HFFc6 (cell line): ENCODE measurements around the gene TMEM51. TPM values are rescaled to one million over a fixed set of nuclear protein-coding genes. Genes with fewer than 3 reads are reported as not detected.

Source experiments
- DNase-seq: peaks from one replicate; pipeline ENCODE4 v3.0.0-alpha.2; 2018
- H3K27ac Mint-ChIP-seq: 2 replicates; pipeline ENCODE4 v1.8.0; 2020; ENCODE audit warnings: mild to moderate bottlenecking, mixed read lengths
- H3K27me3 Mint-ChIP-seq: 2 replicates; pipeline ENCODE4 v1.8.0; 2021; ENCODE audit warnings: mild to moderate bottlenecking, moderate library complexity, mixed read lengths; ENCODE audit not compliant: insufficient read depth
- H3K36me3 Mint-ChIP-seq: 2 replicates; pipeline ENCODE4 v1.8.0; 2021; ENCODE audit warnings: low read depth, mixed read lengths
- H3K4me1 Mint-ChIP-seq: 2 replicates; pipeline ENCODE4 v1.8.0; 2020; ENCODE audit warnings: low read depth, mixed read lengths
- H3K4me3 Mint-ChIP-seq: 2 replicates; pipeline ENCODE4 v1.8.0; 2020; ENCODE audit warnings: mild to moderate bottlenecking, moderate library complexity, mixed read lengths
- H3K9me3 Mint-ChIP-seq: 2 replicates; pipeline ENCODE4 v1.8.0; 2020; ENCODE audit warnings: mild to moderate bottlenecking, mixed read lengths
- total RNA-seq, 6 experiments: library from RNA; stranded (reverse); fragmentation: NEBNext Ultra II Directional; extraction: Animal tissue kit (Norgen Biotek cat#: 25700); gene quantifications; 2 replicates in 1 of 6; 3 replicates in 5 of 6; pipeline ENCODE4 v1.2.3, GENCODE V29; 2021
- TF ChIP-seq, protein P1 (sequence below): fragments of 200-600 bp; sonication (generic); IDR thresholded peaks from 2 replicates; pipeline ENCODE4 v1.5.0; 2021; ENCODE audit warnings: antibody characterized with exemption, mild to moderate bottlenecking

Gene TMEM51
- total RNA-seq, 6 experiments from 2014 or later = 4.8 to 6.8 (median 6.6) TPM

DNA sequence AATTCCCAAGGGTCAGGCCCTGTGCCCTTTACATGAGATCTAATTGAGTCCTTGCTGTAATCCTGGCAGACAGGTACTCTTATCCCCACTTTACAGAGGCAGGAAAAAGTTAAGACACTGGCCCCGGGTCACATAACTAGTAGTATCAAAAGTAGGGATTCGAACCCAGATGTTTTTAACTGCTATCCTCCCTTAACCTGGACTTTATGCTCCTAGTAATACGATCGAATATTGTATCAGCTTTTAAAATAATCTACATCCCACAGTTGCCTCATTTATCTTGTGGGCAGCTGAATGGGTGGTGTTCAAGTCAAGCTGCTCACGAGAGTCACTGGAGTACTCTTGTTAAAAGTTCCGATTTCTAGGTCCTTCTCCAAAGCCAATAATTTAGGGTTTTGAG lies 25.5 kb upstream of the TMEM51 start:
- H3K9me3 Mint-ChIP-seq = peaks cover 4% of the 10 kb centered on the region; the same call in 1 of the 2 replicates
- no peak for DNase-seq
- peaks cover 16% of the 10 kb centered on the region for H3K27me3 Mint-ChIP-seq
- H3K27ac Mint-ChIP-seq = no peak overlapping the region
- H3K4me3 Mint-ChIP-seq = no peak overlapping the region
- 0 out of 2 replicates have a peak, but pooled peaks cover 5% of the 10 kb centered on the region for H3K36me3 Mint-ChIP-seq
- H3K4me1 Mint-ChIP-seq = no peaks in the 10 kb centered on the region
- TF ChIP-seq, protein P1, sequence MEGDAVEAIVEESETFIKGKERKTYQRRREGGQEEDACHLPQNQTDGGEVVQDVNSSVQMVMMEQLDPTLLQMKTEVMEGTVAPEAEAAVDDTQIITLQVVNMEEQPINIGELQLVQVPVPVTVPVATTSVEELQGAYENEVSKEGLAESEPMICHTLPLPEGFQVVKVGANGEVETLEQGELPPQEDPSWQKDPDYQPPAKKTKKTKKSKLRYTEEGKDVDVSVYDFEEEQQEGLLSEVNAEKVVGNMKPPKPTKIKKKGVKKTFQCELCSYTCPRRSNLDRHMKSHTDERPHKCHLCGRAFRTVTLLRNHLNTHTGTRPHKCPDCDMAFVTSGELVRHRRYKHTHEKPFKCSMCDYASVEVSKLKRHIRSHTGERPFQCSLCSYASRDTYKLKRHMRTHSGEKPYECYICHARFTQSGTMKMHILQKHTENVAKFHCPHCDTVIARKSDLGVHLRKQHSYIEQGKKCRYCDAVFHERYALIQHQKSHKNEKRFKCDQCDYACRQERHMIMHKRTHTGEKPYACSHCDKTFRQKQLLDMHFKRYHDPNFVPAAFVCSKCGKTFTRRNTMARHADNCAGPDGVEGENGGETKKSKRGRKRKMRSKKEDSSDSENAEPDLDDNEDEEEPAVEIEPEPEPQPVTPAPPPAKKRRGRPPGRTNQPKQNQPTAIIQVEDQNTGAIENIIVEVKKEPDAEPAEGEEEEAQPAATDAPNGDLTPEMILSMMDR = no peak

DNA sequence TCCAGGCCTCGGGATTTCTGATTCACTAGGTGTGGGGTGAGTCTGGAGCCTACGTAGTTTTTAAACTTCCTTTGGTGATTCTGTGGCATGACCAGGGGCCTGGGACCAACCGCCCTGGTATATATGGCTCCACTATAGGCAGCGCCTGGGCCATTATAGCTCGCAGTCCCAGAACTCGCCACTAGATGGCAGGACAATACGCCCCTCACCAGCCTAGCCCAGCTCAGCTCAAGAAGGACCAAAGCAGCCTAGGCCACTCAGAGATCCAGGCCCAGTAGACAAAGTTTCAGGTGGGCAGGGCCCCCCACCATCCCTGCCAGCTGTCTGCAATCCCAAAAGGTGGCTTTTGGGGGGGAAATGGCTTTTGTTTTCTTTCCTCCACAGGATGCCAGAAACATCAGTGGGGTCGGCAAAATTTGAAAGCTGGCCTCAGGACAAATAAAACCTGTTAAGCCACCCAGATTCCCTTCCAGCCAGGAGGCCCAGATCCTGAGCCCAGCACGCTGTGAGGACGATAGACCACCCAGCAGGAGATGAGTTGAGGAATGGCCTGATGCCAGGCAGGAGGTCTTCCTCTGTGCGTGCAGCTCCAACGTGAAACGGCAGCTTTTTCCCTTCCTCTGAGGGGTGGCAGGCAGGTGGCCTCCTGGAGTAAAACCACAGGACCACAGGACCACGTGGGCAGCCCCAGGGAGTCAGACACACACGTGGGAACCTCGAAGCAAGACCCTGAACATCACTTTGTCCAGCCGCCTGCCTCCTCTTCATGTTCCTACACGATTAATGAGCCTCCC lies 24.8 kb upstream of the TMEM51 start:
- H3K4me3 Mint-ChIP-seq = no peak overlapping the region
- TF ChIP-seq, protein P1 = peak; percentile 96
- peaks cover 4% of the 10 kb centered on the region; the same call in 1 of the 2 replicates for H3K9me3 Mint-ChIP-seq
- H3K36me3 Mint-ChIP-seq = 0 out of 2 replicates have a peak, but pooled peaks cover 5% of the 10 kb centered on the region
- no peak overlapping the region for H3K27ac Mint-ChIP-seq
- DNase-seq = peak; percentile 53
- H3K4me1 Mint-ChIP-seq = no peaks in the 10 kb centered on the region
- peaks cover 18% of the 10 kb centered on the region for H3K27me3 Mint-ChIP-seq

DNA sequence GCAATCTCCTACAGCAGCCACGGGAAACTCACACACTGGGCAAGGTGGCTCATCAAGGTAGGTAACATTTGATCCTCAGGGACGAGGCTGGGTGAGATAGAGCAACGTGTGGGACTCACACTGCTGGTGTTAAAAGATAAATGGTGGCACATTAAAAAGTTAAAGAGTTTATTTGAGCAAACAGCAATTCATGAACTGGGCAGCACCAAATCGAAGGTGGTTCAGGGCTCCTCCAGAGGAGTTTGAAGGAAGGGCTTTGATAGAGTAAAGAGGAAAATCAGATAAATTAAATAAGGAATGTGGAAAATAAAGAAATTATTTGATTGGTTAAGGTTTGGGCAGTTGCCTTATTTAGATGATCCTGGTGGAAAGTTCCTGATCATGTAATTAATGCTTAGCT lies 23.6 kb upstream of the TMEM51 start:
- H3K27me3 Mint-ChIP-seq = peaks cover 25% of the 10 kb centered on the region

DNA sequence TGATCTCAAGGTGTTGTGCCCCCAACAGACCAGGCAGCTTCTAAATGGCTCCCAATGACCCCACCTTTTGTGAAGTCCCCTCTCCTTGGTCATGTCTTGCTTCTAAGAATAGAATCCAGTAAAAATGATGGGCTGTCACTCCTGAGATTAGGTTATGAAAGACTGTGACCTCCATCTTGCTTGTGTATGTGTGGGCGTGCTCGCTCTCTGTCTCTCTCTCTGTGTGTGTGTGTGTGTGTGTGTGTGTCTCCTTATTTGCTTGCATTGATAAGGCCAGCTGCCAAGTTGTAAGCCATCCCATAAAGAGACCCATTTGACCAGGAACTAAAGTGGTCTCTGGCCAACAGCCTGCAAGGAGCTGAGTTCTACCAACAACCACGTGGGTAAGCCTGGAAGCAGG lies 22.9 kb upstream of the TMEM51 start:
- TF ChIP-seq, protein P1 = no peak
- Mint-ChIP-seq H3K4me3 (no peak overlapping the region), H3K4me1 (no peaks in the 10 kb centered on the region), H3K27ac (no peak overlapping the region), H3K36me3 (0 out of 2 replicates have a peak, but pooled peaks cover 5% of the 10 kb centered on the region), H3K27me3 (peaks cover 29% of the 10 kb centered on the region), H3K9me3 (peaks cover 4% of the 10 kb centered on the region; the same call in 1 of the 2 replicates)
- DNase-seq = no peak

More for the DNA sequence above, 23.6 kb upstream of the TMEM51 start:
- Mint-ChIP-seq H3K27ac (no peak overlapping the region), H3K9me3 (peaks cover 4% of the 10 kb centered on the region; the same call in 1 of the 2 replicates), H3K4me1 (no peaks in the 10 kb centered on the region), H3K36me3 (0 out of 2 replicates have a peak, but pooled peaks cover 5% of the 10 kb centered on the region), H3K4me3 (no peak overlapping the region)
- TF ChIP-seq, protein P1 = no peak
- no peak for DNase-seq

DNA sequence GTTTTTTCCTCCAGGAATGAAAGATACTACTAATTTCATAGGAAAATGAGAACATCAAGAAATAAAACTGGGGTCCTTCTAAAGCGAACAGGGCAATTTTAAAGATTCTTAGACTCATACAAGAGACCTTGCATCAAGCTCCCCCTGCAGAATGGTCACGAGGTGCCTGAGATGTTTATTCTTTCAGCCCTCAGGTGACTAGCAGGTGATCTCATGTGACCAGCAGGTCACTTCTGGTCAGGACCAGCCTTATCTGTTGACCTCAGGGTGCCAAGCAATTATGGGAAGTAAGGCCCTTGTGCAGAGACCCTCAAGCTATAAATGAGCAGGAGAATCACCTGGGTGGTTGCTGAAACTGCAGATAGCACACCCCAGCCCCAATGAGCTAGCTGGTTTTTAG lies 20.6 kb upstream of the TMEM51 start:
- no peak overlapping the region for H3K4me3 Mint-ChIP-seq
- no peak for DNase-seq
- TF ChIP-seq, protein P1 = no peak
- H3K4me1 Mint-ChIP-seq = no peaks in the 10 kb centered on the region
- H3K36me3 Mint-ChIP-seq = 0 out of 2 replicates have a peak, but pooled peaks cover 5% of the 10 kb centered on the region
- H3K27me3 Mint-ChIP-seq = peaks cover 32% of the 10 kb centered on the region
- H3K9me3 Mint-ChIP-seq = peaks cover 4% of the 10 kb centered on the region; the same call in 1 of the 2 replicates
- no peak overlapping the region for H3K27ac Mint-ChIP-seq
